ENCODE measurements around the gene ZFR2.
"Not testable (repeated sequence)": the region's sequence is repeated elsewhere in the genome, so short reads cannot be mapped to it uniquely, and the experiment has no call there.

Gene ZFR2

GRCh38 chr19:3868770-3869456 lies at the start of gene ZFR2:
TSS of gene ZFR2 (minus strand) at chr19:3869038. CDS start at chr19:3869017, 21 bp downstream.
- H3K27me3 Mint-ChIP-seq = peaks cover 56% of the 10 kb centered on the region
- CTCF ChIA-PET = no interaction called here

GRCh38 chr19:3916033-3916432 lies 47.2 kb upstream of the ZFR2 start:
- no peaks in the 10 kb centered on the region for H3K4me1 Mint-ChIP-seq
- no peak for DNase-seq
- peaks cover 6% of the 10 kb centered on the region for H3K9me3 Mint-ChIP-seq
- no peak overlapping the region for H3K27ac Mint-ChIP-seq
- H3K36me3 Mint-ChIP-seq = no peaks in the 10 kb centered on the region
- H3K4me3 Mint-ChIP-seq = no peak overlapping the region
- CTCF ChIA-PET = no interaction called here
- H3K27me3 Mint-ChIP-seq = peaks cover 14% of the 10 kb centered on the region

More at GRCh38 chr19:3868770-3869456, at the start of gene ZFR2:
- Mint-ChIP-seq H3K36me3 (peaks cover 1% of the 10 kb centered on the region), H3K9me3 (peaks cover 4% of the 10 kb centered on the region), H3K4me1 (peaks cover 7% of the 10 kb centered on the region), H3K4me3 (no peak within 1 kb of the TSS), H3K27ac (no peak within 1 kb of the TSS)
- peak; percentile 45 for DNase-seq

- H3K9me3 Mint-ChIP-seq = peaks cover 9% of the 10 kb centered on the region
- no peaks in the 10 kb centered on the region for H3K36me3 Mint-ChIP-seq
- CTCF ChIA-PET = no interaction called here
- DNase-seq = no peak
- H3K27ac Mint-ChIP-seq = no peak overlapping the region
- peaks cover 14% of the 10 kb centered on the region for H3K27me3 Mint-ChIP-seq
- no peaks in the 10 kb centered on the region for H3K4me1 Mint-ChIP-seq
- no peak overlapping the region for H3K4me3 Mint-ChIP-seq
Measured at GRCh38 chr19:3914199-3914598, 45.4 kb upstream of the ZFR2 start.

GRCh38 chr19:3910105-3910504 lies 41.3 kb upstream of the ZFR2 start:
- peaks cover 10% of the 10 kb centered on the region for H3K9me3 Mint-ChIP-seq
- no peaks in the 10 kb centered on the region for H3K4me1 Mint-ChIP-seq
- no peak for DNase-seq
- peaks cover 3% of the 10 kb centered on the region for H3K27me3 Mint-ChIP-seq
- H3K36me3 Mint-ChIP-seq = no peaks in the 10 kb centered on the region
- CTCF ChIA-PET = no interaction called here
- H3K4me3 Mint-ChIP-seq = no peak overlapping the region
- no peak overlapping the region for H3K27ac Mint-ChIP-seq

- Mint-ChIP-seq H3K36me3 (no peaks in the 10 kb centered on the region), H3K27me3 (no peaks in the 10 kb centered on the region), H3K9me3 (peaks cover 10% of the 10 kb centered on the region), H3K27ac (no peak overlapping the region), H3K4me3 (no peak overlapping the region), H3K4me1 (no peaks in the 10 kb centered on the region)
- no peak for DNase-seq
- CTCF ChIA-PET = no interaction called here
Measured at GRCh38 chr19:3908266-3909054, 39.6 kb upstream of the ZFR2 start.

GRCh38 chr19:3907626-3908265 lies 38.9 kb upstream of the ZFR2 start:
- Mint-ChIP-seq H3K27me3 (no peaks in the 10 kb centered on the region), H3K36me3 (no peaks in the 10 kb centered on the region), H3K9me3 (peaks cover 10% of the 10 kb centered on the region), H3K27ac (no peak overlapping the region), H3K4me1 (no peaks in the 10 kb centered on the region), H3K4me3 (no peak overlapping the region)
- CTCF ChIA-PET = no interaction called here
- DNase-seq = no peak

- no peak overlapping the region for H3K4me3 Mint-ChIP-seq
- no peak for DNase-seq
- H3K4me1 Mint-ChIP-seq = no peaks in the 10 kb centered on the region
- no peak overlapping the region for H3K27ac Mint-ChIP-seq
- no peaks in the 10 kb centered on the region for H3K36me3 Mint-ChIP-seq
- CTCF ChIA-PET = no interaction called here
- H3K27me3 Mint-ChIP-seq = peaks cover 4% of the 10 kb centered on the region
- H3K9me3 Mint-ChIP-seq = peaks cover 2% of the 10 kb centered on the region
Measured at GRCh38 chr19:3904233-3904632, 35.4 kb upstream of the ZFR2 start.

GRCh38 chr19:3902317-3902973 lies 33.6 kb upstream of the ZFR2 start:
- no peak for DNase-seq
- CTCF ChIA-PET = no interaction called here
- Mint-ChIP-seq H3K36me3 (no peaks in the 10 kb centered on the region), H3K4me1 (peaks cover 5% of the 10 kb centered on the region), H3K4me3 (no peak overlapping the region), H3K27ac (no peak overlapping the region), H3K9me3 (peaks cover 3% of the 10 kb centered on the region), H3K27me3 (peaks cover 4% of the 10 kb centered on the region)

- Mint-ChIP-seq H3K36me3 (no peaks in the 10 kb centered on the region), H3K4me1 (peaks cover 5% of the 10 kb centered on the region), H3K9me3 (peaks cover 3% of the 10 kb centered on the region), H3K27me3 (peaks cover 7% of the 10 kb centered on the region), H3K4me3 (no peak overlapping the region), H3K27ac (no peak overlapping the region)
- DNase-seq = no peak
- CTCF ChIA-PET = no interaction called here
Measured at GRCh38 chr19:3899531-3900294, 30.9 kb upstream of the ZFR2 start.

GRCh38 chr19:3898426-3898825 lies 29.6 kb upstream of the ZFR2 start:
- Mint-ChIP-seq H3K4me3 (no peak overlapping the region), H3K27ac (no peak overlapping the region), H3K9me3 (peaks cover 3% of the 10 kb centered on the region), H3K36me3 (no peaks in the 10 kb centered on the region), H3K27me3 (peaks cover 9% of the 10 kb centered on the region), H3K4me1 (peaks cover 5% of the 10 kb centered on the region)
- CTCF ChIA-PET = no interaction called here
- no peak for DNase-seq

GRCh38 chr19:3897936-3898335 lies 29.1 kb upstream of the ZFR2 start:
- CTCF ChIA-PET = no interaction called here
- peak overlapping the region; percentile 21 for H3K27ac Mint-ChIP-seq
- peak; percentile 37 for DNase-seq
- no peak overlapping the region for H3K4me3 Mint-ChIP-seq
- H3K9me3 Mint-ChIP-seq = peaks cover 3% of the 10 kb centered on the region
- no peaks in the 10 kb centered on the region for H3K36me3 Mint-ChIP-seq
- H3K4me1 Mint-ChIP-seq = peaks cover 5% of the 10 kb centered on the region
- peaks cover 9% of the 10 kb centered on the region for H3K27me3 Mint-ChIP-seq

GRCh38 chr19:3895788-3896187 lies 26.9 kb upstream of the ZFR2 start:
- peaks cover 5% of the 10 kb centered on the region for H3K27me3 Mint-ChIP-seq
- no peak overlapping the region for H3K27ac Mint-ChIP-seq
- peaks cover 3% of the 10 kb centered on the region for H3K9me3 Mint-ChIP-seq
- no peak overlapping the region for H3K4me3 Mint-ChIP-seq
- no peak for DNase-seq
- peaks cover 5% of the 10 kb centered on the region for H3K4me1 Mint-ChIP-seq
- H3K36me3 Mint-ChIP-seq = no peaks in the 10 kb centered on the region
- CTCF ChIA-PET = no interaction called here

- H3K27ac Mint-ChIP-seq, H3K9me3 Mint-ChIP-seq, H3K27me3 Mint-ChIP-seq, H3K36me3 Mint-ChIP-seq, H3K4me3 Mint-ChIP-seq, DNase-seq, CTCF ChIA-PET, H3K4me1 Mint-ChIP-seq: not testable (repeated sequence)
Measured at GRCh38 chr19:3894959-3895358, 26.1 kb upstream of the ZFR2 start.
